Endothelial cell (in vitro differentiated cells): Measurements from ENCODE around the gene RHBDL1. TPM values are rescaled to one million over a fixed set of nuclear protein-coding genes. Genes with fewer than 3 reads are reported as not detected.

Source experiments
- DNase-seq: peaks from one replicate; pipeline ENCODE4 v3.0.0; 2021; ENCODE audit warnings: low spot score
- H3K27ac Mint-ChIP-seq: one replicate; pipeline ENCODE4 v1.8.0; 2021; ENCODE audit warnings: mixed read lengths, inconsistent platforms; ENCODE audit not compliant: unreplicated experiment
- H3K27me3 Mint-ChIP-seq: one replicate; pipeline ENCODE4 v1.8.0; 2021; ENCODE audit warnings: mild to moderate bottlenecking, moderate library complexity, mixed read lengths, inconsistent platforms; ENCODE audit not compliant: unreplicated experiment
- H3K36me3 Mint-ChIP-seq: one replicate; pipeline ENCODE4 v1.8.0; 2021; ENCODE audit warnings: mild to moderate bottlenecking, low read depth, mixed read lengths, inconsistent platforms; ENCODE audit not compliant: unreplicated experiment
- H3K4me1 Mint-ChIP-seq: one replicate; pipeline ENCODE4 v1.8.0; 2021; ENCODE audit warnings: mild to moderate bottlenecking, mixed read lengths, inconsistent platforms; ENCODE audit not compliant: unreplicated experiment
- H3K4me3 Mint-ChIP-seq: one replicate; pipeline ENCODE4 v1.8.0; 2021; ENCODE audit warnings: mild to moderate bottlenecking, mixed read lengths, inconsistent platforms; ENCODE audit not compliant: unreplicated experiment
- H3K9me3 Mint-ChIP-seq: one replicate; pipeline ENCODE4 v1.8.0; 2021; ENCODE audit warnings: mixed read lengths, inconsistent platforms; ENCODE audit not compliant: unreplicated experiment
- CTCF ChIP-seq: fragments of 200-600 bp; sonication (generic); IDR thresholded peaks from one replicate; pipeline ENCODE4 v1.5.0; 2021; ENCODE audit warnings: antibody characterized with exemption; ENCODE audit not compliant: unreplicated experiment
- total RNA-seq: library from RNA; stranded (reverse); fragmentation: NEBNext Ultra II Directional; extraction: Animal tissue kit (Norgen Biotek cat#: 25700); gene quantifications from one replicate; pipeline ENCODE4 v1.2.1, GENCODE V29; 2021; ENCODE audit not compliant: unreplicated experiment

RHBDL1 gene
- total RNA-seq, 1 donor from 2014 or later = 1.6 TPM

GRCh38 chr16:660459-661183 is 14.8 kb upstream of the RHBDL1 start:
- Mint-ChIP-seq H3K27me3 (peaks cover 9% of the 10 kb centered on the region), H3K27ac (no peak overlapping the region), H3K4me1 (no peaks in the 10 kb centered on the region), H3K9me3 (no peaks in the 10 kb centered on the region), H3K4me3 (no peak overlapping the region), H3K36me3 (peaks cover 3% of the 10 kb centered on the region)
- TF ChIP-seq CTCF = peak; percentile 74
- DNase-seq = peak; percentile 91

GRCh38 chr16:661184-661821 is 14.2 kb upstream of the RHBDL1 start:
- Mint-ChIP-seq H3K36me3 (peaks cover 3% of the 10 kb centered on the region), H3K4me3 (no peak overlapping the region), H3K4me1 (no peaks in the 10 kb centered on the region), H3K27ac (no peak overlapping the region), H3K27me3 (peaks cover 9% of the 10 kb centered on the region), H3K9me3 (no peaks in the 10 kb centered on the region)
- DNase-seq = no peak
- peak; percentile 9 for TF ChIP-seq CTCF

- TF ChIP-seq CTCF = no peak
- Mint-ChIP-seq H3K27me3 (peaks cover 9% of the 10 kb centered on the region), H3K4me1 (no peaks in the 10 kb centered on the region), H3K27ac (no peak overlapping the region), H3K4me3 (no peak overlapping the region), H3K9me3 (no peaks in the 10 kb centered on the region), H3K36me3 (peaks cover 3% of the 10 kb centered on the region)
- no peak for DNase-seq
These were observed 13.4 kb upstream of the RHBDL1 start for GRCh38 chr16:662095-662494.

GRCh38 chr16:662597-662996 is 12.9 kb upstream of the RHBDL1 start:
- Mint-ChIP-seq H3K4me1 (no peaks in the 10 kb centered on the region), H3K9me3 (no peaks in the 10 kb centered on the region), H3K27me3 (peaks cover 9% of the 10 kb centered on the region), H3K27ac (no peak overlapping the region), H3K36me3 (peaks cover 3% of the 10 kb centered on the region), H3K4me3 (no peak overlapping the region)
- TF ChIP-seq CTCF = no peak
- no peak for DNase-seq

GRCh38 chr16:666572-666971 is 8.9 kb upstream of the RHBDL1 start:
- Mint-ChIP-seq H3K4me1 (no peaks in the 10 kb centered on the region), H3K9me3 (no peaks in the 10 kb centered on the region), H3K36me3 (peaks cover 3% of the 10 kb centered on the region), H3K27ac (no peak overlapping the region), H3K4me3 (no peak overlapping the region), H3K27me3 (peaks cover 10% of the 10 kb centered on the region)
- no peak for DNase-seq
- no peak for TF ChIP-seq CTCF
